GM20431 (cell line): ENCODE results near the gene IL27RA.
"Not testable (repeated sequence)": the region's sequence is repeated elsewhere in the genome, so short reads cannot be mapped to it uniquely, and the experiment has no call there.

ENCODE experiments used
- in situ Hi-C: fragments of 300-500 bp; cut with MseI, MboI; formaldehyde crosslinking; loops from one replicate; pipeline ENCODE4 v1.15.0; 2020; ENCODE audit warnings: low sequenced_read_pairs; ENCODE audit not compliant: unreplicated experiment

Gene IL27RA

GRCh38 chr19:13997631-13997962 is 34.0 kb upstream of the IL27RA start:
- in situ Hi-C loops = no loop called here

GRCh38 chr19:13998426-13998825 is 33.1 kb upstream of the IL27RA start:
- in situ Hi-C loops = no loop called here

- in situ Hi-C loops = no loop called here
These were observed 32.5 kb upstream of the IL27RA start for GRCh38 chr19:13999085-13999484.

- in situ Hi-C loops = no loop called here
These were observed 30.7 kb upstream of the IL27RA start for GRCh38 chr19:14000691-14001375.

GRCh38 chr19:14002571-14003250 is 28.9 kb upstream of the IL27RA start:
- in situ Hi-C loops = no loop called here

- in situ Hi-C loops = no loop called here
These were observed 28.1 kb upstream of the IL27RA start for GRCh38 chr19:14003251-14004055.

GRCh38 chr19:14004619-14005348 is 26.8 kb upstream of the IL27RA start:
- in situ Hi-C loops = no loop called here

GRCh38 chr19:14005349-14006084 is 26.0 kb upstream of the IL27RA start:
- in situ Hi-C loops = no loop called here

- in situ Hi-C loops = no loop called here
These were observed 25.3 kb upstream of the IL27RA start, which contains the start of gene RFX1 for GRCh38 chr19:14006085-14006765. TSS of gene RFX1 (minus strand) at chr19:14006320. CDS start at chr19:13993843, 12,477 bp downstream.

GRCh38 chr19:14006766-14007562 is 24.6 kb upstream of the IL27RA start:
- in situ Hi-C loops = no loop called here

GRCh38 chr19:14012378-14012915 is 19.1 kb upstream of the IL27RA start:
- in situ Hi-C loops = no loop called here

- in situ Hi-C loops = no loop called here
These were observed 16.0 kb upstream of the IL27RA start for GRCh38 chr19:14015524-14016035.

- in situ Hi-C loops = no loop called here
These were observed 12.5 kb upstream of the IL27RA start for GRCh38 chr19:14019100-14019499.

GRCh38 chr19:14019739-14020138 is 11.8 kb upstream of the IL27RA start:
- in situ Hi-C loops = not testable (repeated sequence)

GRCh38 chr19:14021474-14021873 is 10.1 kb upstream of the IL27RA start:
- in situ Hi-C loops = no loop called here

GRCh38 chr19:14022469-14022868 is 9.1 kb upstream of the IL27RA start:
- in situ Hi-C loops = no loop called here

- in situ Hi-C loops = no loop called here
These were observed 7.9 kb upstream of the IL27RA start for GRCh38 chr19:14023404-14024235.
